HG03575 (cell line): ENCODE results near the gene HYAL2.
A peak's percentile ranks its signal among the peaks of the same experiment; 100 is the strongest.

Source experiments
- ATAC-seq: cut with Tn5 transposase; IDR thresholded peaks from one replicate; pipeline ENCODE4 v1.9.1; 2021; ENCODE audit not compliant: unreplicated experiment, insufficient number of reproducible peaks, low FRiP score; ENCODE audit errors: extremely low read depth

Gene HYAL2

GRCh38 chr3:50333744-50334328, 11.3 kb upstream of the HYAL2 start:
- no peak for ATAC-seq

DNA sequence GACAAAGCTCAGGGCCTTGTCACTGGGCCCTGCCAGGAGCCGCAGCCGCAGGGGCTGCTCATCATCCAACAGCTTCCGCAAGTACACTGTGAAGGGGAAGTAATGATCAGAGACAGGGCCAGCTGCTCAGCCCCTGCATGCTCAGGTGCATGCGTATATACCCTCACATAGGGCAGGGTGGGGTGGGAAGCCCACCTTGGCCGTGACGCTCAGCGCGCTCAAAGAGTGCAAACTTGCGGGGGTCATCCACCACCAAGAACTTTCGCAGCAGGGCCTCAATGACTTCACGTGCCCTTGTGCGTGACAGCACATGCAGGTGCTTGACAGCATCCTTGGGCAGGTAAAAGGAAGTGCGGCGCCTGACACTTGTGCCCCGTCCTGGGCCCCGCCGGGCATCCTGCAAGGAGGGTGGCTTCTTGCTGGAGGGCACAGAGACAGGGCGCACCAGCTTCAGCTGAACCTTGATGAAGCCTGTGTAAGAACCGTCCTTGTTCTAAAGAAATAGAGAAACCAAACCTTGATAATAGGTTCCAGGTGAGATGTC, 8.9 kb upstream of the HYAL2 start:
- ATAC-seq, result no peak

DNA sequence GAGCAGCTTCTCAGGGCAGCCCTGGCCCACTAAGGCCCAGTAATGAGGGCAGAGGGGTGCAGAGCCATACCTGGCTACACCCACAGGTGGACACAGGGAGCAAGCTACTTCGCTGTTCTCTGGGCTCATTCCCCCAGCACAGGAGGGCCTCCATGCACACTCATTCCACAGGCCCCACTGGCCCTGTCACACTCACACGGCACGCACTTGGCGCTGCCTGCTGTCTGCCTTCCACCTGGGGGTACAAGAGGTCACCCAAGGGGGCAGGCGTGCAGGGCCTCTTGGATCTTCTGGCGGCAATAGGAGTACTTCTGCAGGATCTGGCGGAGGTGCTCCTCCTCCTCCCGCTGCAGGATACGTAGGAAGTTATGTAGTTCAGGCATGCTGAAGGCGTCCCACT, 7.8 kb upstream of the HYAL2 start:
- ATAC-seq, result no peak

DNA sequence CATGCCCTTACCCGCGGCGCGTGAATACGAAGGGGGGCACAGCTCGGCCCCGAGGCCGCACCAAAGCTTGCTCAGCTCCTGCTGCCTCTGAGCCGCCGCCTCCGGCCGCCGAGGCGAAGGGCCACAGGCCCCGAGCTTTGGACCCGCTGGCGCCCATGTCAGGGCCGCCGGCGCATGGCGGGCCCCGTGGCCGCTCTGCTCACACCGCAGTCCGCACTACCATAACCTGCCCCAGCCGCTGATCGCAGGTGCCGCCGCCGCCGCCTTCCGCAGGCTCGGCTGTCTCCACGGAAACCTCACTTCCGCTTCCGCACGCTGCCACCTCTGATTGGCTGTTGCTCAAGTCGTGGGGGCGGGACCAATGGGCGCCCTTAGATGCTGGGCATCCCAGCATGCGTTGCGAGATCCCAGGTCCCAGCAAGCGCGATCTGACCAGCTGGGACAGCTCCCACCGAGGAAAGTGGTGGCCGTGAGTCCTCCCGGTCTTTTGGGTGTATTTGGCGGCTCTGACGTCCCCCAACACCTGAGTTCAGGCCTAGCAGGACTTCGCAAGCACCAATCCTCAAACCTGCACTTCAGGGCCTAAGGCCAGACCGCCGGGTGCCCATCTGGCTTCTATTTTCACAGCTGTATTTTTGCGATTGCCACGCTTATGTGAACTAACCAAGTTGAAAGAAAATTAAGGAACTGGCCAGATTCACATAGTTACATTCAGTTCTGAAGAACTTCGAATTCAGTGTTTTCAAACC, 5.6 kb upstream of the HYAL2 start, which contains the start of gene TUSC2:
Gene TUSC2, minus strand, starts transcription at position 281 of the 749 bp plus-strand sequence. Its CDS starts 124 bp downstream, at position 157.
- ATAC-seq, result peak; percentile 38

DNA sequence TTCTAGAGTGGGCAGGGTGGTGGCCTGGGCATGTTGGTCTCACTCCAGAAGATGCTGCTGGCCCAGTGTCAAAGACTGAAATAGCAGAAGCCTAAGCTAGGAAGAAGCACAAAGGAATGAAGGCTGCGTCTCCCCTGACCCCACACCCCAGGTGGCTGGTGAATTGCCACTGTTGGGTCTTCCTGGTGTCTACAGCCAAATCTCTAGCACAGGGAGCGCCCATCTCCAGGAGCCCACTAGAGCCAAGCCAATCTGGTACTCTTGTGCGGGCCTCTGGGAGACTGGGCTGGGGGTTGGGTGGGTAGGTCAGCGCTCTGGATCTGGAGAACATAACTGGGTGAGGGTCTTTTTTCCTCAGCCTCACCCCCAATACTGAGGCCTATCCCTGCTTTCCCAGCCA, 4.6 kb upstream of the HYAL2 start:
- ATAC-seq, result no peak

DNA sequence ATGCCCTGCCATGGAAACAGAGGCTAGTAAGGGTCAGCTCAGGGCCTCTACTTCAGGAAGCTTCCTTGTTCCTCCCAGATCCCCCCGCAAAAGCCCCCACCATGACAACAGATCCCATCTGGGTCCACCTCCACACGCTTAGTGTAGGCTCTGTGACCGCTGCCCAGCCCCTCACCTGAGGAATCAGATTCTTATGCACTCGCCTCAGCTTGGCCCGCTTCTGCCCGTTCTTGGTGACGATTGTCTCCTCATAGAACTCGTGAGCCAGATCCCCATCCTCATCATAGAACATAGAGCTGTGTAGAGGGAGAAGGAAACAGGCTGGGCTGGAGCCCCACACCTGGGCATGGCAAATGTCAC, 3.6 kb upstream of the HYAL2 start:
- ATAC-seq, result no peak

GRCh38 chr3:50325497-50326181, 3.1 kb upstream of the HYAL2 start:
- no peak for ATAC-seq

DNA sequence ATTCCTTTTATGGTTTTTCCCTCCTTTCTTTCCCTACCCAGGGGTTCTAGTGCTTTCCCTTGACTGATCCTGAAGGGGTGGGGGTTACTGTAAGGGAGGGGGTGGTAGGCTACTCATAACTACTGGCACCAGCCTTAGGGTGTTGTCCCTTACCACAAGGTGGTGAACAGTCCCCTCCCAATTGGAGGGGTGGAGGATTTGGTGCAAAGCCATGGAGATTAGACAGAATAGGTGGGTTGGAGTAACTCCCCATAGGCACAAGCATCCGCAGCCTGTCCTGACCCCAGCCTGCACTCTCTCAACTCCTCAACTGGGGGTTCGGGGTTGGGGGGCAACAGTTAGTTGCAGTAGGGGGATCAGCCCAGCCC, 2.6 kb upstream of the HYAL2 start:
- no peak for ATAC-seq

- ATAC-seq, result no peak
These were observed 2.0 kb upstream of the HYAL2 start for GRCh38 chr3:50324351-50325112.

GRCh38 chr3:50323614-50324199, 1.2 kb upstream of the HYAL2 start:
- ATAC-seq, result no peak

- ATAC-seq, result no peak
These were observed 601 bp upstream of the HYAL2 start for GRCh38 chr3:50323092-50323600.

DNA sequence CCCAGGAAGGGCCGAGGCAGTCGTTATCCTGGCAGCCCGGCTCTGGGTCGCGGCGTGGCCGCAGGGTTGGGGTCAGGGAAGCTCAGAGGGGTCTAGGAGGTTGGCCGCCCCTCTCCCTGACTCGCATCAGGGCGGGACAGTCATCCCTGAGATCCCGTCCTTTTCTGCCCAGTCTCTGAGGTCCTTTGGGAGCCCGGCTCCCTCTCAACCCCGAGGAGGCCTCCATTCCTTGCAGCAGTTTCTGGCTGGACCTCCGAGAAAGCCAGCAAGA, 495 bp downstream of the HYAL2 start:
- no peak for ATAC-seq

DNA sequence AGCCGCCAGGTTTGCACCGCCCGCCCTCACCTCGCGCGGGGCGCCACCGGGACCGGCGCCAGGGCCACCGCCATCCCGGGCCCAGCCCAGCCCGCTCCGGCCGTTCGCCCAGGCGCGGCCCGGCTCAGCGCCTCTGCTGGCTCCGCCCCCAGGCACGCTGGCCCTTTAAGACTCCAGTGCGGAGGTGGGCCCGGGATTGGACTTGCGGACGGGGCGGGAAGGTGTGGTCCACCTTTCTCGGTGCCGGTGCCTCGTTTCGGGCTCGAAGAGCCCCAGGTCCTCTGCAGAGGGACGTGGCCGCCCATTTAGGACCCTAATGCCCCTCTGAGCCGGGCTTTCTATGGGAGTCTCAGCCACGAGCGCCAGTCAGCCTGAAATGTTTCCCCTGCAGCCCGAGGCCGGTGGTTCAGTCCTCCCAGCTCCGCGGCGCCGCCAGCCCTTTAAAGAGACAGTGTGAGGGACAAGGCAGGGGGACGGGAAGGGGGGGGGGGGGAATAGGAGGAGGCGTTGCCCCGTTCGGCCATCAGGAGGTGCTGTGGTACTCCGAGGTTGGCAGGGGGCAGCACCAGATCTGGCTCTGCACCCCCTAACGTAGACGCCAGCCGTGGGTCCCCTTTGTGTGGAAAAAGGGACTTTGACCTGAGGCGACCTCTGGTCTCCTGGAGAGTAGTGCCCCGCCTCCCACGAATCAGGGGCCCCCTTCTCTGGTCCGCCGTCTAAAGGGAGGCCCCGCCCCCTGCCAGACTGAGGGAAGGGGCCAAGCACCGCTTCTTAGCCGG, 1.0 kb downstream of the HYAL2 start:
- no peak for ATAC-seq

DNA sequence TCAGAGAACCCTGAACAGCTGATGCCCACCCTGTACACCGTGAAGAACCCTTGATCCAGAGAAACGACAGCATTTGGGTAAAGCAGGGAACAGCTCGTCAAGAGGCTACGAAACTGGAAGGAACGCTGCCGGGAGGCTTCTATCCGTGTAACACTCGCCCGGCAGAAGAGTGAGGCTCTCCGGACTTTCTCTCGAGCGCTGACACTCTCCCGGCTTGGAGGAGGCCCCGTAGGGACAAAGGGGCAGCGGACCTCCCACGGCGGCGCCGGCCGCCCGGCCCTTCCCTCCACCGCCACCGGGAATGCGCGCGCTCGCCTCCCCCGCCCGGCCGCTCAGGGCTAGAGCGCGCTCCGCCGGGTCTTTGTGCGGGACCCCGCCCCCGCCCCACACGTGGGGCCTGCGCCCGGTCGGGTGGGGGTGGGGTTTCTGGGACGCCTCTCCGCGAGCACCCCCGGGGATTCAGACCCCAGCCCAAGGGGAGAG, 1.7 kb downstream of the HYAL2 start:
- no peak for ATAC-seq

- ATAC-seq, result no peak
These were observed 2.5 kb downstream of the HYAL2 start for GRCh38 chr3:50319894-50320625.

- ATAC-seq, result no peak
These were observed 3.2 kb downstream of the HYAL2 start for GRCh38 chr3:50319181-50319893.

DNA sequence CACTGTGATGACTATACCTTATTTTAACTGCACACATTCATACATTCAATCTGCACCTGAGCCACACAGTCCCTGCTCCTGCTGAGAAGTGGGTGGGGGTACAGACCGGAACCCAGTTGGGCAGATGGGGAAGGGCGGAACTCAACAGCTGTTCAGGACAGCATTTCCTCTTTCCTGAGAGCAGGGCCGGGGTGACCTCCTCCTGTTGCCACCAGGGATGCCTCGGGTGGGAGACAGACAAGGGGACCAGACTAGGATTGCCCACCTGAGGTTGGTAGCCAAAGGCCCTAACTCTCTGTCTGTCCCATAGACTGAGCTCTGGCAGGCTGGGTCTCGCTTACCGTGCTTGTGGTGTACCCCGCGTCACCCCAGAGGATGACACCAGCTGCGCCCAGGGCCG, 3.9 kb downstream of the HYAL2 start:
- no peak for ATAC-seq
